HL-60/S4 treated with retinoic acid at 250 ng/mL for 4 days and 3 days (cell line): ENCODE measurements around the gene EIF3F.

ENCODE experiments used
- in situ Hi-C: fragments of 300-500 bp; cut with MboI; formaldehyde crosslinking; loops from 2 replicates; pipeline ENCODE4 v1.7.0; 2022; ENCODE audit warnings: low sequenced_read_pairs

EIF3F gene

DNA sequence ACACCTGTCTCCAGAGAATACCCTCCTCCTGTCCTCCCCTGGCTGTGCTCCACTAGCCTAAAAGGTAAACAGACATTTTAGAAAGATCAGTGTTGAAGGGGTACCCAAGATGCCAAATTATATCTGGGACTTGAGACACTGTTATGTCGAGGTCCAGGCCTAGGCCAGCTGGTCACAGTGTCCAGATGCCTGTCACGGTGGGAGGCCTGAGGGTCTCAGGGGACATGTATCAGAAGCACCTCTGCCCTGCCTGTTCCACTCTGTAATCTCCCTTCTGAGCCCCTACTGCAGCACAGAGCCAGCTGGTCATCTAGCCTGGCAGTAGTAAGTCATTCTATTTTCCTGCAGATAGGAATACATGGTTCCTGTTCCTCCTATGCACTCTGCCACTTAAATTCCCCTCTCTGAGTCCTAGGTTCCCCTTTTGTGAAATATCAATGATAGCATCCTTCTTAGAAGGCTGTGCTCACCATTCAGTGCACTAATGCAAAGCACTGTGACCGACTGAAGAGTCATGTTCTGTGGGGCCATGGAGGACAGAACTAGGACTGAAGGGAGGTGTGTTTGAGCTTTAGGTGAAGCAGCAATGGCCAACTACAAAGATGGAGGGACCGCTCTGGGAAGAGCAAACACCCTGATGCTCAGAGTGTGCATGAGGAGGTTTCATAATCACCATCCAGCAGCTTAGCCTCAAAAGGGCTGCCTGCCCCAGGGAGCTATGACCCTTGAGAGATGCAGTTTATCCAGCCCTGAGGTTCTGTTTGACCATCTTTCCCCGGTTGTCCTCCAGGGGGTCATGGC lies 49.1 kb downstream of the EIF3F start:
- in situ Hi-C loops: no loop called here

DNA sequence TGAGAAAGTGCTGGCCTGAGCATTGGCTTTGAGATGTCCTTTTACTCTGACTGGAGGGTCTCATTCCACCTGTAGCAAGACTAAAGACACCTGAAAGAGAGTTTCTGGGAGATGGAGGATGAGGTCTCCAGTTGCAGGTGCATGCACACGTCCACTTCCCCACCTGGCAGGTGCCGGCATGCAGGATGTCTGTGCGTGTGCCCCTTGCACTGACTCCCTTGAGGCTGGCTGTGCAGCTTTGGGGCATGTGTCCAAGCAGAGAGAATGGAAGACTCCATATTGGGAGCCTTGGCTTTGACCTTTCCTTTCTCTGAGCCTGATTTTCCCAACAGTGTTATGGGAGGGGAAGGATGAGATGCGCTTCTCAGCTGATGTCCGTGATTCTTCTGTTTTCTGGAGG lies 49.8 kb downstream of the EIF3F start:
- in situ Hi-C loops: no loop called here

DNA sequence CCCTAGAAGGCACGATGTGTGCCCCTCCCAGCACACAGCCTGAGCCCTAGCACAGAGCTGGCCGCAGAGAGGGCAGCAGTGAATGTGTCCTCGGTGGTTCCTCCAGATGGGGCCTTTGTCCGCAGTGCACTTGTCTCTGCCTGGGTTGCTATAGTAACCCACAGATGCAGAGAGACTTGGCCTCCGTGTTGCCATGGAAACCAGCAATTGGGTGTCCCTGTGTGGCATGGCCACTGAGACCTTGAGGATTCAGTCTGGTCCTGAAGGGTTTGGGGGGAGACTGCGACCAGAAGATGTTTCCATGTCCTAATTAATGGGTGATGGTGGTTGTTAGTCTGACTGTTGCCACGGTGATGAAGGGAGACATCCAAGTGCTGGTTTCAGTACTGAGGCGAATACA lies 51.3 kb downstream of the EIF3F start:
- in situ Hi-C loops: no loop called here

DNA sequence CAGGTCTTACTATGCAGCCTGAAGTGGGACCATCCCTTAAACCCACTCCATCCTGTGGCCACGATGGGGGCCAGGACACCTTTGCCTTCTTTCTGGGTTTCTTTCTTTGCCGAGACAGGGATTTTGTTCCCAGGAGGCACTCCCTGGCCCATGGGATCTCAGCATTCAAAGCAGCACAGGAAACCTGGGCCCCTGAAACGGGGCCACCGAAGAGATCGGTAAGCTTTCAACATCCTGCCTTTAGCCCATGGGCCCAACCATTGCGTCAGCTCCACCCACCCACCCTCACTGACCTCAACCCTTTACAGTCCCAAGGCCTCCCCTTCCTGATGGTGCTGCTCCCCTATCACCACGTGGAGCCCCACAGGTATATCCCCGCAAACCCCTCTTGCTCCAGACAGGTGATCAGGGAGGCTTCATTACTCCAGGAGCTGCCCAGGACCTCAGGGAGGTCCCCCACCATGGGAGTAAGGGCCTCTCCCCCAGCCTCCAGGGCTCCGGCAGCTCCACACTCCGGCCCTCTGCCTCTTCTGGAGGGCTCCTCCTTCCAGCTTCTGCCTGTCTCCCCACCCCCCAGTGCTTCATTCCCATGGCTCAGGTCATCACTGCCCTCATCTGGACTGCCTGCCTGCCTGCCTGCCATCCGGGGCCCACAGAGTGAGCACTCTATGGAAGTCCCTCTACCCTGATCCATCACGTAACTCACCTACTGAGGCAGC lies 51.8 kb downstream of the EIF3F start:
- in situ Hi-C loops: no loop called here

DNA sequence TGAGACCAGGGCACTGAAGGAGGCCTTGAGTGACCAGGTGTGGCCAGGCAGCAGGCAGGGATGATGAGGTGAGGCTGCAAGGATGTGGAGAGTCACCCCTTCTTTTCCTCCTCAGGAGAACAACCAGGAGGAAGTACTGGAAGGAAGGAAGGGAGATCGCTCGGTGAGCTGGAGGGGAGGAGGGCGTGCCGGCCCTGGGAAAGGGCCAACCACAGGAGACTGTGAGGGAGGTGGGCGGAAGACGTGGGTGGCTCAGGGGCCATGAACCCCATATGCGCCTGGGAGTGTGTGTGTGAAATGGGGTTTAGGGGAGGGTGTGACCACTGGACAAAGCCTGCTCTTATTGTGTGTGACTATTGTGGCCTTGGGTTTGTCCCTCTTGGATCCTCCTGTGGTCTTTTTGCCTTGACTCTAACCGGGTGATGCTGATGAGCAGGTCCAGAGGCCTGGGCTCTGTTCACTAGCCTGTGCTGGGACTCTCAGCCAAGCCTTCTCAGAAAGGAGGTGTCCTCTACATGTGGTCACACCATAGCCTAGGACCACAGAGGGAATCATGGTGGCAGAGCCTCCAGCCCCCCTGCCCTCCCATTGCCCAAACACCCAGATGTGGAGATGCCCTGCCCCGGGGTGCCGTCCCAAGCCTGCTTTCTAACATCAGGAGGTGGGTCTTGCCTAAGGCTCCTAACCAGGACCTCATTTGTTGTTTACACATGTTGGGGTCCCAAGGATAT lies 52.6 kb downstream of the EIF3F start:
- in situ Hi-C loops: no loop called here

DNA sequence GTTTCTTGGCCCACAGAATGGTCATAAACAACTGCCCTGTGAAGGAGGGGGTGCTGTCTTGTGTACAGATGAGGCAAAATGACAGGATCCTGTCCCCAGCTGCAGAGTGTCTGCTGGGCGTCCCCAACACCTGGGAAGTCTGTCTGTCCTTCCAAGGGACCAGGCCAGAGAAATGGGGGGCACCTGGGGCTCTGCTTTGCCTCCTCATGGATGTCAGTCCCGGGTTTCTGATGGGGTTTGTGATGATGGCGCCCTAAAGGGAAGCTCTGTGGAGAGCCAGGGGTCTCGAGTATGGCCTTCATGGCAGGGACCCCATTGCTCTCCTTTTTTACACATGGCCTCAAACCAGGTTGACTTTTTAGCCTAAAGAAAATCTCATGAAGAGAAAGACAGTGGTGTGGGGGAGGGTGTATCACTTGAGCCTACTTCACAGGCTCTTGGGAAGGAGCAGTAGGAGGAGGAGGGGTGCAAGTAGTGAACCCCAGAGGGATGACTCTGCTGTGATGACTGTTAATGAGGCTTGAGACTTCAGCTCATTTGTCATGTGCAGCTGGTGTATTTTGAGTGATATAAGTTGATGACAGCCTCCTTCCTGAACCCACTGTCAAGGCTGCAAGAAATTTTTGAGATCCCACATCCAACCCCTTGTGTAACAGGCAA lies 53.3 kb downstream of the EIF3F start:
- in situ Hi-C loops: no loop called here

DNA sequence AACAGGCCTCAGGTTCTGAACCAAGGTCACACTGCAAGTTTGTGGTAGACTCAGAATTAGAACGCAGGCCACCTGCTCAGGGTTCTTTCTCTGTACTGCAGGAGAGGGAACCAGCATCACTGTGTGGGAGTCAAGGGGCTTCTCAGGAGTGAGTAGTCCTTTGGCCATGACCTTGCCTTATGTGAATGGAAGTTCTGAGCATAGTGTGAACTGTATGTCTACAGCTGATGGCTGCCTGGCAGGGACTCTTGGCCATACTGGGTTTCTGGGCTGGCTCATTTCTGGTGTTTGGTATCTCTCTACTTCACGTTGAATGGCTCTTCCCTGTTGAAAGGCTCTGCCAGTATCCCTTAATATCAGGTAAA lies 53.8 kb downstream of the EIF3F start:
- in situ Hi-C loops: no loop called here

DNA sequence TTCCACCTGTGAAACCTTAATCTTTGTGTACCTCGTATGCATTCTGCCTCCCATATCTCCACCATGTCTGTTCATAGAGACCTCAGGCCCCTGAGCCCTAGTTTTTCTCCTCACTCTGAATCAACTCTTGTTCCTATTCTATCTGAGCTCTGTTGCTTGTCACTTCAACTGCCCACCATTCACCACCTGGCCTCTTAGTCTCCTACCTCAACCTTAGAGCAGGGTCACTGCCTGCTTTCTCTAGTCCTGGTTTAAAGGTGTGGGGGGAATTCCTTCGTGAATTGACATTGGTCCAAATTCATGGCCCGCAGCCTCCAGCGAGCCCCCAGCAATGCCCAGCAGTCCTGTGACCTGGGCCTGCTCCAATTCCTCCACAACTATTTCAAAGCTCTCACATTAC lies 54.4 kb downstream of the EIF3F start:
- in situ Hi-C loops: no loop called here

DNA sequence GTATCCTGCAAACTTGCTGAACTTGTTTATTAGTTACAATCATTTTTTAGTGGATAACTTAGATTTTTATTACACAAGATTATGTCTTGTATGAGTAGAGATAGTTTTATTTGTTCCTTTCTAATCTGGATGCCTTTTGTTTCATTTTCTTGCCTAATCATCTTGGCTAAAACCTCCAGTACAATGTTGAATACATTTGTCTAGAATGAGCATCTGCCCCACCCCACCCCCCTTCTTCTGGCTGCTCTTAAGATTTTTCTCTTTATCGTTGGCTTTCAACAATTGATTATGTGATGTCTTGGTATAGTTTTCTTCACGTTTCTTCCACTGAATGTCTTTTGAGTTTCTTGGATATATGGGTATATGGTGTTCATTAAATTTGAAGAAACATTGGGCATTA lies 56.6 kb downstream of the EIF3F start:
- in situ Hi-C loops: no loop called here

DNA sequence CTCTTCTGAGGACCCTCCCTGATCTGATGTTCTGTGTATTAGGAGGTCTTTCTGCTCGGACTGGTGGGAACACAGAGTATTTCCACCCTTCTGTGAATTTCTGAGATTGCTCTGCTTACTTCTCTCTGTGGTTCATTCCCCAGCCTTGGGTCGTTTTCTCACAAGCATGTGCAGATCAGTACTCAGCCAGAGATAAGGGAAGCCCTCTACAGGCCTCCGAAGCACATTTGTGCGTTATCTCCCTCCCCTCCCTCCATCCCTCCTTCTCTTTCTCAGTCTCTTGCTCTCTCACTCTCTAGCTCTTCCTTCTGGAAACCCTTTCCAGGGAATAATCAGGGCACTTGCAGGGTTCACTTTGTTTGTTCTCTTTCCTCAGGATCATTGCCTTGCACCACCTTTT lies 58.7 kb downstream of the EIF3F start:
- in situ Hi-C loops: no loop called here

DNA sequence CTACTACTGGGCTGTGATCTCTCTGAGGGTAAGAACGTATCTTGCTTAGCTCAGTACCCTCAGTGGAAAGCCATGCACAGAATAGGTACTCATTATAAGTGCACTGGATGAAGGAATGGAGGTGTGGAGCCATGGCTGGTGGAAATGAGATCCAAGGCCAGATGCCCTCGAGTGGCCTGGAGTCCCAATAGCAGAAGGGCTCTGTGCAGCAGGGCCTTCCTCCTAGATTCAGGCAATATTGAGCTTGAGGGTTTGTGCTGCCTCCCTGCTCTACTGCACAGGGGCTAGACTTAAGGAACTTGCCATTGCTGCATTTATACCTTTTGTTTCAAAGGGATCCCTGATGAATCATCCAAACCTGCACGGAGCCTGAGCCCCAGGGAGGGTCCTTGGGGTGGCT lies 60.2 kb downstream of the EIF3F start:
- in situ Hi-C loops: no loop called here

DNA sequence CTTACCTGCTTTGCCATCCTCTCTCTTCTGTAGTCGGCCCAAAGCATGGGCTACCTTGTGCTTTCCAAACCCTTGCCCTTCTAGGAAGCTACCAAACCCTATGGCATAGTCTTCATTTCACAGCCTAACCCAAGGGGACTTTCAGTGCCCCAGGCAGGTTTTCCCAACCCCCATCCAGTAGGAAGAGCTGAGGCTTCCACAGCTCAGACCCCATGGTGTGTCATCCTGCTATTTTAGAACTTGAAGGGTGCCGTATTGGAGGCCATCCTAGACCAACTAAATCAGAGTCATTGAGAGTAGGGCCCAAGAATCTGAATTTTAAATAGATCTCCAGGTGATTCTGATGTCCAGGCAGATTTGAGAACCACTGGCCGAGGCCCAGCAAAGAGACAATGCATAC lies 61.9 kb downstream of the EIF3F start:
- in situ Hi-C loops: no loop called here
